OCI-LY1 (cell line): ENCODE data around the gene FCN1.

ENCODE experiments used
- EZH2 ChIP-seq: fragments of 200-600 bp; sonication (generic), shearing (Covaris generic); IDR thresholded peaks from 2 replicates; pipeline ENCODE4 v1.8.0; 2017; ENCODE audit warnings: borderline replicate concordance, mixed run types, mild to moderate bottlenecking, antibody characterized with exemption, low read length, moderate library complexity, mixed read lengths
- TF ChIP-seq, protein P1 (sequence below): fragments of 200-600 bp; sonication (generic), shearing (Covaris generic); IDR thresholded peaks from 2 replicates; pipeline ENCODE4 v1.5.1; 2017; ENCODE audit warnings: mild to moderate bottlenecking, antibody characterized with exemption, low read length, moderate library complexity, mixed read lengths

- TF ChIP-seq, protein P1, sequence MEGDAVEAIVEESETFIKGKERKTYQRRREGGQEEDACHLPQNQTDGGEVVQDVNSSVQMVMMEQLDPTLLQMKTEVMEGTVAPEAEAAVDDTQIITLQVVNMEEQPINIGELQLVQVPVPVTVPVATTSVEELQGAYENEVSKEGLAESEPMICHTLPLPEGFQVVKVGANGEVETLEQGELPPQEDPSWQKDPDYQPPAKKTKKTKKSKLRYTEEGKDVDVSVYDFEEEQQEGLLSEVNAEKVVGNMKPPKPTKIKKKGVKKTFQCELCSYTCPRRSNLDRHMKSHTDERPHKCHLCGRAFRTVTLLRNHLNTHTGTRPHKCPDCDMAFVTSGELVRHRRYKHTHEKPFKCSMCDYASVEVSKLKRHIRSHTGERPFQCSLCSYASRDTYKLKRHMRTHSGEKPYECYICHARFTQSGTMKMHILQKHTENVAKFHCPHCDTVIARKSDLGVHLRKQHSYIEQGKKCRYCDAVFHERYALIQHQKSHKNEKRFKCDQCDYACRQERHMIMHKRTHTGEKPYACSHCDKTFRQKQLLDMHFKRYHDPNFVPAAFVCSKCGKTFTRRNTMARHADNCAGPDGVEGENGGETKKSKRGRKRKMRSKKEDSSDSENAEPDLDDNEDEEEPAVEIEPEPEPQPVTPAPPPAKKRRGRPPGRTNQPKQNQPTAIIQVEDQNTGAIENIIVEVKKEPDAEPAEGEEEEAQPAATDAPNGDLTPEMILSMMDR: no peak
- no peak for TF ChIP-seq EZH2
Measured at GRCh38 chr9:134870301-134870694, 47.4 kb downstream of the FCN1 start.
